HS-27A (cell line): Measurements from ENCODE around the gene PANK4.
"Not testable (repeated sequence)": the region's sequence is repeated elsewhere in the genome, so short reads cannot be mapped to it uniquely, and the experiment has no call there.

ENCODE experiments used
- DNase-seq: peaks from one replicate; pipeline ENCODE4 v3.0.0-alpha.2; 2012; ENCODE audit warnings: low read depth, missing footprints

The PANK4 gene

GRCh38 chr1:2558861-2559260 is 32.5 kb upstream of the PANK4 start:
- DNase-seq = no peak

GRCh38 chr1:2558420-2558819 is 32.0 kb upstream of the PANK4 start:
- no peak for DNase-seq

GRCh38 chr1:2557482-2558400 is 31.3 kb upstream of the PANK4 start:
- DNase-seq = no peak

GRCh38 chr1:2556678-2557481 is 30.5 kb upstream of the PANK4 start:
- no peak for DNase-seq

GRCh38 chr1:2556277-2556677 is 29.9 kb upstream of the PANK4 start, which contains the start of gene TNFRSF14:
Gene TNFRSF14 (plus strand): TSS chr1:2556371. CDS start chr1:2556665, 294 bp downstream.
- DNase-seq = no peak

GRCh38 chr1:2555634-2556276 is 29.4 kb upstream of the PANK4 start:
- no peak for DNase-seq

- no peak for DNase-seq
These were observed 28.4 kb upstream of the PANK4 start for GRCh38 chr1:2554621-2555387.

- DNase-seq = no peak
These were observed 27.6 kb upstream of the PANK4 start for GRCh38 chr1:2553871-2554620.

- DNase-seq = not testable (repeated sequence)
These were observed 26.7 kb upstream of the PANK4 start for GRCh38 chr1:2553076-2553475.

GRCh38 chr1:2552189-2552588 is 25.8 kb upstream of the PANK4 start:
- DNase-seq = no peak

- not testable (repeated sequence) for DNase-seq
These were observed 25.1 kb upstream of the PANK4 start for GRCh38 chr1:2551544-2551943.

- not testable (repeated sequence) for DNase-seq
These were observed 24.0 kb upstream of the PANK4 start for GRCh38 chr1:2550309-2550861.

- DNase-seq = not testable (repeated sequence)
These were observed 23.1 kb upstream of the PANK4 start for GRCh38 chr1:2549367-2550029.

- no peak for DNase-seq
These were observed 21.7 kb upstream of the PANK4 start for GRCh38 chr1:2548068-2548589.

GRCh38 chr1:2547210-2548067 is 21.0 kb upstream of the PANK4 start:
- DNase-seq = no peak

GRCh38 chr1:2546515-2547209 is 20.3 kb upstream of the PANK4 start:
- DNase-seq = no peak

GRCh38 chr1:2545754-2546514 is 19.5 kb upstream of the PANK4 start:
- no peak for DNase-seq
